ENCODE data around the gene NUF2.

NUF2 gene

DNA sequence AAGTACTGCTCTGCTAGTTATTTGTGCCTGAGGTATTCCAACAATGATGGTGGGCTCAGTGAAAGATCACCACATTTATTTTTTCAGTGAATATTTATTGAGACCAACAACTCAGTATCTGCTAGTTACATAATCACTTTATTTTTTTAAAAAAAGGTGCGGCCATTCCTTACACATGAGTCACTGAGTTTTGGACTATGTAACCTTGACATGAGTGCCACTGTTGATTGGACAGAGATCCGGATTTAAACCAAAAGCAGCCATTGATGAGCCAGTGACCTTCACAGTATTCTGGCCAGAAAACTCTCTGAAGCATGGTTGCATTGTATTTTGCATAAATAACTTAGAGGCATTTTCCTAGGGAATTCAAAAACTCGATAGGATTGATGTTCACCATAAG lies 79.5 kb downstream of the NUF2 start:
- DNase-seq (ENCODE audit: low spot score) = no peak

Data from globus pallidus (tissue), 1 donor.